DOHH2 (cell line): ENCODE data around the gene MSLN.

ENCODE experiments used
- CTCF ChIP-seq: fragments of 200-600 bp; sonication (generic); IDR thresholded peaks from one replicate; pipeline ENCODE4 v1.5.1; 2014; ENCODE audit warnings: antibody characterized with exemption, mild to moderate bottlenecking, low read depth, low read length; ENCODE audit not compliant: poor library complexity, severe bottlenecking
- EZH2phosphoT487 ChIP-seq: fragments of 200-600 bp; sonication (generic); IDR thresholded peaks from 2 replicates; pipeline ENCODE4 v1.6.1; 2017; ENCODE audit warnings: borderline replicate concordance, mild to moderate bottlenecking, antibody characterized with exemption, low read length, moderate library complexity, mixed read lengths

- TF ChIP-seq CTCF: no peak
- TF ChIP-seq EZH2phosphoT487: no peak
These were observed 36.1 kb upstream of the MSLN start for GRCh38 chr16:724188-725040.
